22Rv1 (cell line): ENCODE measurements around the gene IQSEC3.

Experiments used
- CTCF ChIP-seq: fragments of 450-650 bp; IDR thresholded peaks from 2 replicates; pipeline ENCODE4 v1.5.1; 2017; ENCODE audit warnings: mild to moderate bottlenecking
- ZFX ChIP-seq: fragments of 450-650 bp; IDR thresholded peaks from 2 replicates; pipeline ENCODE4 v1.6.1; 2017; ENCODE audit warnings: antibody characterized with exemption, borderline replicate concordance

- no peak for TF ChIP-seq CTCF
- TF ChIP-seq ZFX = no peak
Measured at GRCh38 chr12:109872-110271, 43.3 kb downstream of the IQSEC3 start.
